HG03066 (cell line): Measurements from ENCODE around the gene C1orf122.

Experiments
- ATAC-seq: cut with Tn5 transposase; IDR thresholded peaks from one replicate; pipeline ENCODE4 v1.9.1; 2021; ENCODE audit warnings: low read depth; ENCODE audit not compliant: unreplicated experiment

Gene C1orf122

DNA sequence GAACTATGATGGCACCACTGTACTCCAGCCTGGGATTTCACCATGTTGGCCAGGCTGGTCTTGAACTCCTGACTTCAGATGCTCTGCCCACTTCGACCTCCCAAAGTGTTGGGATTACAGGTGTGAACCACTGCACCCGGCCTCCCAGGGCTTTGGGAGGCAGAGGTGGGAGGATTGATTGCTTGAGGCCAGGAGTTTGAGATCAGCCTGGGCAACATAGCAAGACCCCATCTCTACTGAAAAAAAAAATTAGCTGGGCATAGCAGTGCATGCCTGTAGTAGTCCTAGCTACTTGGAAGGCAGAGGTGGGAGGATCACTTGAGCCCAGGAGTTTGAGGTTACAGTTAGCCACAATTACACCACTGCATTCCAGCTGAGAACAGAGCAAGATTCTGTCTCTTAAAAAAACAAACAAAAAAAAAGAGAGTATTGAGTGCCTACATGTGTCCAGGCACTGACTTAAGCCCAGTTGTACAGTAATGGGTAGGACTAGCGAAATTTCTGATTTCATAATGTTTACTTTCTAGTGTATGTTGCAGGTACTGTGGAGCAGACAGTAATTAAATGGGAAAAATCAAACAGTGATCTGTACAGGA, 9.7 kb upstream of the C1orf122 start:
- ATAC-seq, result no peak

DNA sequence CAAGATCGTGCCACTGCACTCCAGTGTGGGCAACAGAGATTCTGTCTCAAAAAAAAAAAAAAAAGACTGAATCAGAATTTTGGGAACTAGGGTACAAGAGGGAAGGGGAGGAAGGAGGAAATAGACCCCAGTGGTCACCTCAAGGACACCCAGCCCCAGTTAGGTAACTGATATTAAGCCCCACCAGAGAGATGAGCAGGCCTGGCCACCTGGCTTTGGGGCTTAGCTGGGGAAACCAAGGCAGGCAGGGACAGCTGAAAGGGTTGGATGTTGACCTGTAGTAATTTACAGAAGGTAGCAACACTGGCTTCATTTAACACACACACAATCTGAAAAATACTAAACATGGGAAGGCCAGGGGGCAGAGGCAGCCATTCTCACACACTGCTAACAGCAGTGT, 5.2 kb upstream of the C1orf122 start:
- no peak for ATAC-seq

- ATAC-seq, result no peak
Observed at GRCh38 chr1:37807220-37807554, 403 bp upstream of the C1orf122 start.

DNA sequence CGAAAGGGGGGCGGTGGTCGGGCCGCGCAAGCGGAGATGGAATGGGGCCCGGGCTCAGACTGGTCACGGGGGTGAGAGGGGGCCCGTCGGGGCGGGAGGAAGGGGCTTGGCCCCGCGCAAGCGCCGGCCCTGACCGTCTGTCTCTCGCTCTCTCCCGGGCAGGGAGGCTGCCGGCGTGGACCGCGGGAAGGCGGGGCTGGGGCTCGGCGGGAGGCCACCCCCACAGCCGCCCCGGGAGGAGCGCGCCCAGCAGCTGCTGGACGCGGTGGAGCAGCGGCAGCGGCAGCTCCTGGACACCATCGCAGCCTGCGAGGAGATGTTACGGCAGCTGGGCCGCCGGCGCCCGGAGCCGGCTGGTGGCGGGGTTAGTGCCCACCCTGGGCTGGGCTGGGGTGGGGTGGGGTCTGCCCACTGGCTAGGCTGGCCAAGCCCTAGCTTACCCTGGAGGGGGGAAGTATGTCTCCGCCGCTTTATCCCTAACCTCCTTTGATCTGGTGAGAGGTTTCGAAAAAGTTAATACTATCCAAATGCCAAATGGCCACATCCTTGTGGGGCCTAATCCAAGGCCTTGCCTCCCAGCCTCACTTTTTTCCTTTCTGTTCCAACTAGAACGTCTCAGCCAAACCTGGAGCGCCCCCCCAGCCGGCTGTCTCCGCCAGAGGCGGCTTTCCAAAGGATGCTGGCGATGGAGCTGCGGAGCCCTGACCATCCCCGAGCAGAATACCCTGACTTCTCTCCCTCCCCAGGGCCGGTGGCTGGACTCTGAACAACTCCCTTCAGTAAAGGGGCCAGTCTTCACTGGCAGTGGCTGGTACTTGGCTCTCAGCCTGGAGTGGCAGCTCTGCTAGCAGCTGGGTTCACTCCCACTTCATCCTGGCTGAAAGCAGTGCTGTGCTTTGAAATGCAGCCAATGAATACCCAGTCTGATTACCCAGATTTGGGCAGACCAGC, 1.1 kb downstream of the C1orf122 start:
- ATAC-seq, result peak; percentile 39

DNA sequence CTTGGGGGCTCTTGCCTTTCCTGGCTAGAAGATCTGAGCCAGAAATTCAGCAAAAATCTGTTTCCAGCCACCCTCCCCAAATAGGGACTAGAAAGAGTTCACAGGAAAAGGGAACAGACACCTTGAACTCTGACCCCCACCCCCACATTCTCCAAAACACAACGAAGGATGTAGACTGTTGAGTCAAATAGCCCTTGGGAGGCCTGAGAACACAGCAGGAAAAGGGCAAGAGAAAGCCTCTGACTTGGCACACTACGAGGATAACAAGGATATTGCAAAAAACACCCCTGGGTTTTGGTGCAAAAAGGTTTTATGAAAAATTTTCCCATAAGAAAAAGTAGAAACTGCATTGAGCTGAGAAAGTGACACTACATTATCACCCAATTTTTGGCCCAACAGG, 2.4 kb downstream of the C1orf122 start:
- ATAC-seq, result no peak

DNA sequence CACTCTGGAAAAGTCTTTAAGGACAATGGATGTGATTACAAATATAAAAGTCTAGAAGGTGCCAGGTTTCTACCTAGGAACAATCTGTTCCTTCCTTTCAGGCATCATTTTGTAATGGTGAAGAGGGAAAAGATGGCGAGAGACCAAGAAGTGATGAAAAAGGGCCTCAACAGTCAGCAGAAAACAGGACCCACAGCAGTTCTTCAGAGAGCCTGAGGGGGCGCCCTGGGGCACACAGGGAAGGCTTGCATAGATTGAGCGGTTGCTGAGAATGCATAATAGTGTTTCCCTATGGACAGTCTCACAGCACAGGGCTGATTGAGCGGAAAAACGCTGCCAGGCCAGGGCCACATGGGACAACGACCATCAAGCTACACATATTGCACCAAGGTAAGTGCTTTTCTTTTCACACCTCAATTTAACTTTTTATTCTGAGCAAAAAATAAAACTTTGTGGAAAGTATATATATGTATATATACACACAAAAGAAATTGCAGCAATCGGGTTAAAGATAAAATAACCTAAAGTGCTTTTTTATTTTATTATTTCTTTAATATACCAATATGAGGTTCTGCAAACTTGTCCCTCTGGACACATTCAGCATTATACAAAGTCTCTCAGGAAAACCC, 3.6 kb downstream of the C1orf122 start:
- ATAC-seq, result no peak

GRCh38 chr1:37813529-37814145, 6.0 kb downstream of the C1orf122 start:
- no peak for ATAC-seq

- no peak for ATAC-seq
Observed at GRCh38 chr1:37814252-37814651, 6.7 kb downstream of the C1orf122 start.

GRCh38 chr1:37817481-37817880, 9.9 kb downstream of the C1orf122 start:
- ATAC-seq, result no peak

- no peak for ATAC-seq
Observed at GRCh38 chr1:37821481-37821880, 13.9 kb downstream of the C1orf122 start.

DNA sequence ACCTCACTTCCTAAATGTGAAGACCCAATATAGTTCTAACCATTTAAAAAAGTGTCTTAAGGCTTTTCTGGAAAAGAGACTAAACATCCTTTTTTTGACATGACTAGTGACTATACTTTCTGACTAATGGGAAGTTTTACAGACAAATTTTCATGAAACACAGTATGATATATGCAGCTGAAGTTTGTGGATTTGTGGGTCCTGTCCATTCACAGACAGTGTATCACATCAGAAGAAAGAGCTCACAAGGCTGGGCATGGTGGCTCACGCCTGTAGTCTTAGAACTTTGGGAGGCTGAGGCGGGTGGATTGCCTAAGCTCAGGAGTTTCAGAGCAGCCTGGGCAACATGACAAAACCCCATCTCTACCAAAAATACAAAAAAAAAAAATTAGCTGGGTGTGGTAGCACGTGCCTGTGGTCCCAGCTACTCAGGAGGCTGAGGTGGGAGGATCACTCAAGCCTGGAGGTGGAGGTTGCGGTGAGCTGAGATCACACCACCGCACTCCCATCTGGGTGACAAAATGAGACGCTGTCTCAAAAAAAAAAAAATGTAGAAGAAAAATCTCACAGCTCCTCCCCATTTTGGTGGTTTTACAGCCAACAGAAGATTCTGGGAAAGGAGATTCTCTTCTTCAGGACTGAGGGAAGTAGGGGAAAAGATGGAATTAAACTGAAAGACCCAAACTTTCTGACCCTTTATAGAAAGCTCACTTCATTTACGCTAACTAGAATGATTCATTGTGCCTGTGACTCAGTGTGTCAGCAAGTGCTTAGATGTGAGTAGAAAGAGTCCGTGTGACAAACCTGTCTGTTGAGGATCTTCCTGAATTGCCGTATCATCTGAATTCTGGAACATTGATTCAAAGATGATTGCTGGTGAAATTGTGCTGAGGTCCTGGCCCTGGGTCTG, 15.6 kb downstream of the C1orf122 start:
- no peak for ATAC-seq

DNA sequence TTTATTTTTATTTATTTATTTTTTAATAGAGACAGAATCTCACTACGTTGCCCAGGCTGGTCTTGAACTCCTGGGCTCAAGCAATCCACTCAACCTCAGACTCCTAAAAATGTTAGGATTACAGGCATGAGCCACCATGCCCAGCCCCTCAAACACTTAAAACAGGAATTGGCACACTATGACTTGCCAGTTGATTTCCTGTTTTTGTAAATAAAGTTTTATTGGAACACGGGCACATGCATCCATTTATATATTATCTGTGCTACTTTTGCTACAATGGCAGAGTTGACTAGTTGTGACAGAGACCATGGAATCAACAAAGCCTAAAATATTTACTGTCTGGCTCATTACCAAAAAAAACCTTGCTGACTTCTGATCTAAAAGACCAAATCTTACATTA, 16.4 kb downstream of the C1orf122 start:
- ATAC-seq, result no peak

DNA sequence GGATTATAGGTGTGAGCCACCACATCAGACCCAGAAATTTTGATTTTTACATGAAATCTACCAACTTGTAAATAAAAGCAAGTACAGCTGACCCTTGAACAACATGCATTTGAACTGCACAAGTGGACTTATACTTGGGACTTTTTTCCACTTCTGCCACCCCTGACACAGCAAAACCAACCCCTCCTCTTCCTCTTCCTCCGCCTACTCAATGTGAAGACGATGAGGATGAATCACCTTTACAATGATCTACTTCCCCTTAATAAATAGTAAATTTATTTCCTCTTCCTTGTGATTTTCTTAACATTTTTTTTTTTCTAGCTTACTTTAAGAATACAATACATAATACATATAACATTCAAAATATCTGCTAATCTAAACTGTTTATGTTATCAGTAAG, 17.9 kb downstream of the C1orf122 start:
- ATAC-seq, result no peak

DNA sequence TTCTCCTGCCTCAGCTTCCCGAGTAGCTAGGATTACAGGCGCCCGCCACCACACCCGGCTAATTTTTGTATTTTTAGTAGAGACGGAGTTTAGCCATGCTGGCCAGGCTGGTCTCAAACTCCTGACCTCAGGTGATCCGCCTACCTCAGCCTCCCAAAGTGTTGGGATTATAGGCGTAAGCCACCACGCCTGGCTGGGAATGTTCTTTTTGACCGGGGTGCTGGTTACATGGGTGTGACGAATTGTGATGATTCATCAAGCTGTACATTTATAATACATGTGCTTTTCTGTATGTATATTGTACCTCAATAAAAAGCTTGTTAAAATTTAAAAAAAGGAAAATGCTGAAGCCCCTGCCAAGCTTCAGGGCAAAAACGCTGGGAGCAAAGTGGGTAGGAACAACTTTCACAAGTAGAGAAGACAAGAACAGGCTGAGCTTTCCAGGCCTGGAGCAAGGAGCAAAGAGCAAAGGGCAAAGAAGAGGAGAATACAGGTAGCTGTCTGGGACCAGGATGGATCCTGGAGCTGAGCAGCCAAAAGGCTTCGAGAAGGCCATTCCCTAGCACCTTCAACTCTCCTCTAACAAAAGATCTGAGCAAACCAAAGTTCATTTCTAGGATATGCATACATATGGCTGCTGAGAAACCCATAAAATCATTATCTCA, 21.0 kb downstream of the C1orf122 start:
- no peak for ATAC-seq

GRCh38 chr1:37831109-37831508, 23.5 kb downstream of the C1orf122 start:
- ATAC-seq, result no peak

GRCh38 chr1:37831809-37832208, 24.2 kb downstream of the C1orf122 start:
- ATAC-seq, result no peak

DNA sequence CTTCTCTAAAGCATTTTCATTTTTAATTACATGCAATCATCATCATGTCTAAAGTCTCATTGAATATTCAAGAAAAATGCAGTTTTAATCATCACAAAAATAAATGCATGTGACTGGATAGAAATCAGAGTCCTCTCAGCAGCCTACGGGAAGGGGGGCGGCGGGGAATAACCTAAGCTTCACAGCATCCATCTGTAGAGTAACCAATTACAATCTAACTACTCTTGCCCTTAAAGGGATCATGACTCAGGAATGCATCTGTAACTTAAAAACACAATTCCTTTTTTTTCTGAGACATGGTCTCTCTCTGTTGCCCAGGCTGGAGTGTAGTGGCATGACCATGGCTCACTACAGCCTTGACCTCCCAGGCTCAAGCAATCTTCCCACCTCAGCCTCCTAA, 29.2 kb downstream of the C1orf122 start:
- no peak for ATAC-seq

GRCh38 chr1:37839676-37840075, 32.1 kb downstream of the C1orf122 start:
- no peak for ATAC-seq

- no peak for ATAC-seq
Observed at GRCh38 chr1:37840711-37841110, 33.1 kb downstream of the C1orf122 start.

GRCh38 chr1:37841652-37842051, 34.1 kb downstream of the C1orf122 start:
- ATAC-seq, result no peak
